HFFc6 (cell line): Measurements from ENCODE around the gene CD80. TPM values are rescaled to one million over a fixed set of nuclear protein-coding genes. Genes with fewer than 3 reads are reported as not detected.

ENCODE experiments used
- DNase-seq: peaks from one replicate; pipeline ENCODE4 v3.0.0-alpha.2; 2018
- H3K27ac Mint-ChIP-seq: 2 replicates; pipeline ENCODE4 v1.8.0; 2020; ENCODE audit warnings: mild to moderate bottlenecking, mixed read lengths
- H3K27me3 Mint-ChIP-seq: 2 replicates; pipeline ENCODE4 v1.8.0; 2021; ENCODE audit warnings: mild to moderate bottlenecking, moderate library complexity, mixed read lengths; ENCODE audit not compliant: insufficient read depth
- H3K36me3 Mint-ChIP-seq: 2 replicates; pipeline ENCODE4 v1.8.0; 2021; ENCODE audit warnings: low read depth, mixed read lengths
- H3K4me1 Mint-ChIP-seq: 2 replicates; pipeline ENCODE4 v1.8.0; 2020; ENCODE audit warnings: low read depth, mixed read lengths
- H3K4me3 Mint-ChIP-seq: 2 replicates; pipeline ENCODE4 v1.8.0; 2020; ENCODE audit warnings: mild to moderate bottlenecking, moderate library complexity, mixed read lengths
- H3K9me3 Mint-ChIP-seq: 2 replicates; pipeline ENCODE4 v1.8.0; 2020; ENCODE audit warnings: mild to moderate bottlenecking, mixed read lengths
- total RNA-seq, 6 experiments: library from RNA; stranded (reverse); fragmentation: NEBNext Ultra II Directional; extraction: Animal tissue kit (Norgen Biotek cat#: 25700); gene quantifications; 2 replicates in 1 of 6; 3 replicates in 5 of 6; pipeline ENCODE4 v1.2.3, GENCODE V29; 2021
- TF ChIP-seq, protein P1 (sequence below): fragments of 200-600 bp; sonication (generic); IDR thresholded peaks from 2 replicates; pipeline ENCODE4 v1.5.0; 2021; ENCODE audit warnings: antibody characterized with exemption, mild to moderate bottlenecking

CD80 gene
- total RNA-seq, 6 experiments from 2014 or later: not detected

DNA sequence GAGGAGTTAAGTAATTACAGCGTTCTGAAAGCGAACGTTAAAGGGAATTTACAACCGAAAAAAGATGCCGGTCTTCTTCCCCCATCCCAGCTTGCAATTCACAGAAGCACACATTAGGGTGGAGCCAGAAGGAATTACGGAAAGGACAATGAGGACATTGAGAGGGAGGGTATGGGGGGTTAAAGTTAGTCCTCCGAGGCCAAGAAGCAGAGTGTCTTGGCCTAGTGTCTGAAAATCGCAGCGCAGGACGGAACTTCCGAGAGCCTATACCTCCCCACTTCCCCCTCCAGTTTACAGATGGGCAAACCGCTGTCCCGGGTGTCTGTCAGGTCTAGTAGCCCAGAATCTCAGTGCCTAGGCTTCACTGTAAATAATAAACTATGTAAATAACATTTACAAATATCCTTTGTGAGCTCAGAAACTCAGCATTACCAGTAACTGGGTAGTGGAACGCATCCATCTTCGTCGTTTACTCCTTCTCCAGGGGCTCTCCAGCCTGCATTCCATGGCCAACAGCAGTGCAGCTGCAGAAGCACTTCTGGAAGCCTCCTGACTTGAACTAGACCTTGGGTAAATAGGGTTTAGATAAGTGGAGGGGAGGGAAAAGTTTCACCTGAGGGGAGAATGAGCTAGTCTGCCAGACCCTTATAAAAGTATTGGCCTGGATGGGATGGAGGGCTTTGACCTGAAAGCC, 20.8 kb upstream of the CD80 start:
- H3K27me3 Mint-ChIP-seq: peaks cover 5% of the 10 kb centered on the region
- peak overlapping the region; percentile 62; the same call in 1 of the 2 replicates for H3K27ac Mint-ChIP-seq
- H3K36me3 Mint-ChIP-seq: no peaks in the 10 kb centered on the region
- TF ChIP-seq, protein P1, sequence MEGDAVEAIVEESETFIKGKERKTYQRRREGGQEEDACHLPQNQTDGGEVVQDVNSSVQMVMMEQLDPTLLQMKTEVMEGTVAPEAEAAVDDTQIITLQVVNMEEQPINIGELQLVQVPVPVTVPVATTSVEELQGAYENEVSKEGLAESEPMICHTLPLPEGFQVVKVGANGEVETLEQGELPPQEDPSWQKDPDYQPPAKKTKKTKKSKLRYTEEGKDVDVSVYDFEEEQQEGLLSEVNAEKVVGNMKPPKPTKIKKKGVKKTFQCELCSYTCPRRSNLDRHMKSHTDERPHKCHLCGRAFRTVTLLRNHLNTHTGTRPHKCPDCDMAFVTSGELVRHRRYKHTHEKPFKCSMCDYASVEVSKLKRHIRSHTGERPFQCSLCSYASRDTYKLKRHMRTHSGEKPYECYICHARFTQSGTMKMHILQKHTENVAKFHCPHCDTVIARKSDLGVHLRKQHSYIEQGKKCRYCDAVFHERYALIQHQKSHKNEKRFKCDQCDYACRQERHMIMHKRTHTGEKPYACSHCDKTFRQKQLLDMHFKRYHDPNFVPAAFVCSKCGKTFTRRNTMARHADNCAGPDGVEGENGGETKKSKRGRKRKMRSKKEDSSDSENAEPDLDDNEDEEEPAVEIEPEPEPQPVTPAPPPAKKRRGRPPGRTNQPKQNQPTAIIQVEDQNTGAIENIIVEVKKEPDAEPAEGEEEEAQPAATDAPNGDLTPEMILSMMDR: no peak
- DNase-seq: no peak
- H3K4me3 Mint-ChIP-seq: peak overlapping the region; percentile 88
- peaks cover 10% of the 10 kb centered on the region; the same call in 1 of the 2 replicates for H3K4me1 Mint-ChIP-seq
- no peaks in the 10 kb centered on the region for H3K9me3 Mint-ChIP-seq

DNA sequence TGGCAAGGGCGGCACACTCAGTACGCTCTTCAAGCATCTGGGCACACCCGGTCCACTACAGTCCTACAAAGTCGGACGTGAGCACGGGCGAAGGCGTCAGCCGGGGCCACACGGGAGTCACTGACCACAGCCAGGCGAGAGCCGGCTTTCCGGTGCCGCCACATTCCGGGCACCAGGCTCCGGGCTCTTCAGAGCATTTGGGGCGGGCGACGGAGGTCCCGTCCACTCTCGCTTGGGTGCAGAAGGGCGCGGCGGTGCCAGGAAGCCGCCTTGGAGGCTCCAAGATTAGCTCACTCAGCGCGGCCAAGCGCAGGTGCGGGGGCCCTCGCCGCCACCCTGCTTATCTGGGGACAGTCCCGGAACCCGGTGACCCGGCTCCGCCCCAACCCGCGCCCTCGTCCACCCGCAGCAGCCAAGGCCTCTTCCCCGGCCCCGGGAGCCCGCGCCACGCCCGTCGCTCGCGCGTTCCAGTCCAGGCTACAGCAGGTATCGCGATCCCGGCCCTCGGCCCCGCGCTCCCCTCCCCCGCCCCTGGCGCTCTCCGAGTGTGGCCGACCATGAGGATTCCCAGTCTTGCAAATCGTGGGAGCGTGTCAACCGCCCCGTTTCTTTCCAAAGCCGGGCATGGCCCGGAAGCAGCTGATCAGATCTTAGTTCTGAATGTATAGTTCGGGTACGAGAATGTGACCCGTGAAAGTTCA, 20.1 kb upstream of the CD80 start, which contains the start of gene ADPRH:
TSS of gene ADPRH (plus strand) at position 127 of the 701 bp plus-strand sequence. CDS start 2,678 bp downstream, outside the sequence.
- peaks cover 10% of the 10 kb centered on the region; the same call in 1 of the 2 replicates for H3K4me1 Mint-ChIP-seq
- no peaks in the 10 kb centered on the region for H3K9me3 Mint-ChIP-seq
- DNase-seq: peak; percentile 23
- H3K4me3 Mint-ChIP-seq: peak within 1 kb of the TSS; percentile 88
- H3K27me3 Mint-ChIP-seq: peaks cover 8% of the 10 kb centered on the region
- H3K27ac Mint-ChIP-seq: peak within 1 kb of the TSS; percentile 62; the same call in 1 of the 2 replicates
- no peaks in the 10 kb centered on the region for H3K36me3 Mint-ChIP-seq
- TF ChIP-seq, protein P1: no peak

DNA sequence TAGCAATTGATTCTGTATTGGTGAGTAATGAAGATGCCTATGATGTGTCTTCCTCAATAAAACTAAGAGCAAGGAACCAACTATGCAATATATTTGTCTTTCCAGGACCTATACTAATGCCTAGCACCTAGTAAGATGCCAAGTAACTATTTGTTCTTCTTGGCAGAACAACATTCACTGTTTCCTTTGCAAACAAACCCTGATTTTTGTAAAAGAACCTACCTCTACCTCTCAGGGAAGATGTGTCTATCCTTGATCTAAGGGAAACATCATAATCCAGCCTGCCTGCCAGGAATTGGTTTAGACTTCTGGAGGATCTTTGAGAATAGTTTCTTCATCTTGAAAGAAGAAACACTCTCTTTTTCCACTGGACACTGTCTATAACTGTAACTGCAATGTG, 16.1 kb upstream of the CD80 start:
- H3K27me3 Mint-ChIP-seq: peaks cover 18% of the 10 kb centered on the region
- no peak overlapping the region for H3K4me3 Mint-ChIP-seq
- TF ChIP-seq, protein P1: no peak
- DNase-seq: no peak
- H3K27ac Mint-ChIP-seq: no peak overlapping the region
- H3K4me1 Mint-ChIP-seq: peaks cover 10% of the 10 kb centered on the region; the same call in 1 of the 2 replicates
- no peaks in the 10 kb centered on the region for H3K36me3 Mint-ChIP-seq
- no peaks in the 10 kb centered on the region for H3K9me3 Mint-ChIP-seq

DNA sequence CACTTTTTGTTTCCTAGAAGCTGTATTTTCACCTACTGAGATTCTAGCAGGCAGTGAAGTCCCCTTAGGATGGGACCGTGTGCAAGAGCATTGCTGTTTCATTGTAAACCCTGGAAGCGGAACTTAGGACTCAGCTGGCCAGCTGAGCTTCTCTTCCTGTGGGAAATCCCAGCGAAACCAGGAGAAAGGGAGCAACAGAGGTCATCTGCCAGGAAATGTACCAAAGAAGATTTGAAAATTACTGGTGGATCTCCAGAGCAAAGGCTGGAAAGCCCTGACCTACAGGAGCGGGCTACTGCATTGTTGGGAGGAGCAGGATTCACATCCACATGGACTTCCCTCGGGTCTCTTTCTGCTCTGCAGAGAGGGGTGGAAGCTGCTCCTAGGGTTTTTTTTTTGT, 12.3 kb upstream of the CD80 start:
- peaks cover 30% of the 10 kb centered on the region for H3K27me3 Mint-ChIP-seq
- no peaks in the 10 kb centered on the region for H3K9me3 Mint-ChIP-seq
- no peak overlapping the region for H3K27ac Mint-ChIP-seq
- no peak overlapping the region for H3K4me3 Mint-ChIP-seq
- TF ChIP-seq, protein P1: no peak
- H3K4me1 Mint-ChIP-seq: no peaks in the 10 kb centered on the region
- H3K36me3 Mint-ChIP-seq: no peaks in the 10 kb centered on the region
- no peak for DNase-seq

DNA sequence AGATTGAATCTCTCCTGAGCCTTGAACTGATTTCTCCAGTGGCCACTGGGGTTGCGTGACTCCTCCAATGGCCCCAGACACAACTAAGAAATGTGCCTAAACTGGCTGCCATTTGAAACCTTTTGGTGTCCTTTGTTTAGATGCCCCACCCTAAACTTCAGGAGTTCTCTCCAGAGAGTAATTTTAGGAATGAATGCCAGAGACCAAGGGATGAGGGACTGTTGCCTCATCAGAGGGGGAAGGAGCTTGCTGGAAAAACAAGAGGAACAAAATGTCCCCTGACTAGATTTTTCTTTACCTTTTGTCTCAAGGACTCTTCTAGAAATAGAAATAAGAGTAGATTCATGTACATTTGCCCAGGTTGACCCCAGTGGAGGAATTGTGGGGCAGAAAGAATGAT, 11.8 kb upstream of the CD80 start:
- TF ChIP-seq, protein P1: no peak
- no peak for DNase-seq
- no peaks in the 10 kb centered on the region for H3K4me1 Mint-ChIP-seq
- no peaks in the 10 kb centered on the region for H3K36me3 Mint-ChIP-seq
- H3K27ac Mint-ChIP-seq: no peak overlapping the region
- no peak overlapping the region for H3K4me3 Mint-ChIP-seq
- H3K9me3 Mint-ChIP-seq: no peaks in the 10 kb centered on the region; the same call in 1 of the 2 replicates
- peaks cover 30% of the 10 kb centered on the region for H3K27me3 Mint-ChIP-seq
